Smooth muscle cell (in vitro differentiated cells): ENCODE results near the gene RNF212. TPM values are rescaled to one million over a fixed set of nuclear protein-coding genes. Genes with fewer than 3 reads are reported as not detected.

Experiments
- DNase-seq: peaks from one replicate; lab custom pipeline; 2025; ENCODE audit not compliant: unreplicated experiment; lab: John Stamatoyannopoulos, UW
- H2AFZ ChIP-seq: fragments of 200-600 bp; sonication (generic); 2 replicates; pipeline ENCODE4 v1.6.0; 2016; ENCODE audit warnings: antibody characterized with exemption, low read depth, mild to moderate bottlenecking
- H3F3A ChIP-seq: fragments of 200-600 bp; sonication (generic); 2 replicates; pipeline ENCODE4 v1.6.0; 2017; ENCODE audit warnings: antibody characterized with exemption, low read depth
- H3K27ac ChIP-seq: fragments of 200-600 bp; sonication (generic); 2 replicates; pipeline ENCODE4 v1.5.1; 2016; ENCODE audit warnings: low read depth, mild to moderate bottlenecking
- H3K27me3 ChIP-seq: fragments of 200-600 bp; sonication (generic); 2 replicates; pipeline ENCODE4 v1.6.1; 2016; ENCODE audit warnings: low read depth, mild to moderate bottlenecking
- H3K36me3 ChIP-seq: fragments of 200-600 bp; sonication (generic); 2 replicates; pipeline ENCODE4 v1.5.1; 2016; ENCODE audit warnings: low read depth
- H3K4me1 ChIP-seq: fragments of 200-600 bp; sonication (generic); 2 replicates; pipeline ENCODE4 v1.5.1; 2016; ENCODE audit warnings: low read depth
- H3K4me2 ChIP-seq: fragments of 200-600 bp; sonication (generic); 2 replicates; pipeline ENCODE4 v1.6.0; 2016; ENCODE audit warnings: mild to moderate bottlenecking
- H3K4me3 ChIP-seq: fragments of 200-600 bp; sonication (generic); 2 replicates; pipeline ENCODE4 v1.5.1; 2016; ENCODE audit warnings: mild to moderate bottlenecking
- H3K79me2 ChIP-seq: fragments of 200-600 bp; sonication (generic); 2 replicates; pipeline ENCODE4 v1.6.0; 2016; ENCODE audit warnings: low read depth, mild to moderate bottlenecking
- H3K9ac ChIP-seq: fragments of 200-600 bp; sonication (generic); 2 replicates; pipeline ENCODE4 v1.6.0; 2016; ENCODE audit warnings: low read depth
- H3K9me3 ChIP-seq: fragments of 200-600 bp; sonication (generic); replicated peaks from 2 replicates; pipeline ENCODE4 v1.5.1; 2016; ENCODE audit warnings: low read depth
- H4K20me1 ChIP-seq: fragments of 200-600 bp; sonication (generic); 2 replicates; pipeline ENCODE4 v1.6.0; 2016; ENCODE audit warnings: low read depth
- WGBS: methylation state at CpG from one replicate; pipeline ENCODE4 v1.1.7; 2016; ENCODE audit warnings: low lambda C conversion rate; 5-methylcytosine and 5-hydroxymethylcytosine counted together
- polyA plus RNA-seq: library from polyadenylated mRNA; unstranded; fragments of >200 nt; fragmentation: Nextera tagmentation; extraction: Ambion mirVana; gene quantifications from 2 replicates; pipeline ENCODE4 v1.2.1, GENCODE V29; 2016
- total RNA-seq: library from RNA; depleted of rRNA; stranded (reverse); fragments of >200 nt; gene quantifications from 2 replicates; pipeline ENCODE4 v1.2.3, GENCODE V29; 2014
- TF ChIP-seq, protein P1 (sequence below): fragments of 200-600 bp; sonication (generic); IDR thresholded peaks from 2 replicates; pipeline ENCODE4 v1.5.1; 2017; ENCODE audit warnings: borderline replicate concordance, mild to moderate bottlenecking, antibody characterized with exemption; ENCODE audit not compliant: insufficient read depth, poor library complexity, severe bottlenecking

Gene RNF212
- total and polyA plus RNA-seq, 2 experiments from 2014 or later: 1.3 to 4.6 TPM

DNA sequence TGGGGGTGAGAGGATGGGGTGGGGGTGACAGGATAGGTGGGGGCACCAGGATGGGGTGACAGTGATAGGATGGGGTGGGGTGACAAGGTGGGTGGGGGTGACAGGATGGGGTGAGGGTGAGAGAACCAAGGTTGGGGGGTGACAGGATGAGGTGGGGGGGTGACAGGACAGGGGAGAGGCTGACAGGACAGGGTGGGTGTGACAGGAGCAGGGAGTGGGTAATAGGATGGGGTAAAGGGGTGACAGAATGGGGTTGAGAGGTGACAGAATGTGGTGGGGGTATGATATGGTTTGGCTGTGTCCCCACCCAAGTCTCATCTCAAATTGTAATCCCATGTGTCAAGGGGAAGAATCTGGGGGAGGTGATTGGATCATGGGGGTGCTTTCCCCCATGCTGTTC lies 26.0 kb downstream of the RNF212 start:
- Histone ChIP-seq H4K20me1 (no peaks in the 10 kb centered on the region), H3K27ac (no peak overlapping the region), H3K4me2 (no peak overlapping the region), H3K27me3 (no peaks in the 10 kb centered on the region), H3F3A (no peaks in the 10 kb centered on the region), H3K9ac (no peak overlapping the region), H2AFZ (no peak overlapping the region), H3K4me3 (no peak overlapping the region), H3K4me1 (no peaks in the 10 kb centered on the region), H3K79me2 (no peaks in the 10 kb centered on the region), H3K36me3 (no peaks in the 10 kb centered on the region), H3K9me3 (no peaks in the 10 kb centered on the region)
- TF ChIP-seq, protein P1, sequence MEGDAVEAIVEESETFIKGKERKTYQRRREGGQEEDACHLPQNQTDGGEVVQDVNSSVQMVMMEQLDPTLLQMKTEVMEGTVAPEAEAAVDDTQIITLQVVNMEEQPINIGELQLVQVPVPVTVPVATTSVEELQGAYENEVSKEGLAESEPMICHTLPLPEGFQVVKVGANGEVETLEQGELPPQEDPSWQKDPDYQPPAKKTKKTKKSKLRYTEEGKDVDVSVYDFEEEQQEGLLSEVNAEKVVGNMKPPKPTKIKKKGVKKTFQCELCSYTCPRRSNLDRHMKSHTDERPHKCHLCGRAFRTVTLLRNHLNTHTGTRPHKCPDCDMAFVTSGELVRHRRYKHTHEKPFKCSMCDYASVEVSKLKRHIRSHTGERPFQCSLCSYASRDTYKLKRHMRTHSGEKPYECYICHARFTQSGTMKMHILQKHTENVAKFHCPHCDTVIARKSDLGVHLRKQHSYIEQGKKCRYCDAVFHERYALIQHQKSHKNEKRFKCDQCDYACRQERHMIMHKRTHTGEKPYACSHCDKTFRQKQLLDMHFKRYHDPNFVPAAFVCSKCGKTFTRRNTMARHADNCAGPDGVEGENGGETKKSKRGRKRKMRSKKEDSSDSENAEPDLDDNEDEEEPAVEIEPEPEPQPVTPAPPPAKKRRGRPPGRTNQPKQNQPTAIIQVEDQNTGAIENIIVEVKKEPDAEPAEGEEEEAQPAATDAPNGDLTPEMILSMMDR: no peak
- no peak for DNase-seq

- H3K4me3 ChIP-seq: no peak overlapping the region
- H3F3A ChIP-seq: no peaks in the 10 kb centered on the region
- WGBS: 83% methylated on average over 8 of the region's 8 CpGs
- no peak overlapping the region for H3K27ac ChIP-seq
- H3K4me1 ChIP-seq: no peaks in the 10 kb centered on the region
- DNase-seq: no peak
- TF ChIP-seq, protein P1: no peak
- H3K36me3 ChIP-seq: no peaks in the 10 kb centered on the region
- H3K79me2 ChIP-seq: no peaks in the 10 kb centered on the region
- no peak overlapping the region for H3K4me2 ChIP-seq
- no peaks in the 10 kb centered on the region for H4K20me1 ChIP-seq
- H3K9ac ChIP-seq: no peak overlapping the region
- H3K9me3 ChIP-seq: no peaks in the 10 kb centered on the region
- H3K27me3 ChIP-seq: no peaks in the 10 kb centered on the region
- H2AFZ ChIP-seq: no peak overlapping the region
Measured at GRCh38 chr4:1086011-1086410, 27.4 kb downstream of the RNF212 start.

DNA sequence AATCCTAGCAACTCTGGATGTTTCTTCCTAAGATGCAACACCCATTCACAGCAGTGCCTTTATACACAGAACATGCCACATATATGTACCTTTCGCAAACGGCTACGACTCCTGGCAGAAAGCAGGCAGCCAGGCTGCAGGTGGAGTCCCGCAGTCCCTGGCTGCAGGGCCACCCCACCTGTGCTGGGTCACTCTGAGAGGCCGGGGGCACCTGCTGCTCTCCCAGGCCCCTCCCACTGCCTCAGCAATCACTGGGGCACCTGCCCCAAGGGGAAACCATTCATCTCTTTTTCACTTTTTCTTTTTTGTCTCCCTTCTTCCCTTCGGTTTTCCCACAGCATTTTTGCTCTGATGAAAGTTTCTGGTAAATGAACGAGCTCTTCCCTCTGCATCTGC lies 28.0 kb downstream of the RNF212 start:
- no peak overlapping the region for H3K9ac ChIP-seq
- H3K4me1 ChIP-seq: no peaks in the 10 kb centered on the region
- DNase-seq: no peak
- WGBS: 91% methylated on average over 7 of the region's 7 CpGs
- no peaks in the 10 kb centered on the region for H3K36me3 ChIP-seq
- no peak overlapping the region for H3K4me2 ChIP-seq
- H3K4me3 ChIP-seq: no peak overlapping the region
- H3K27ac ChIP-seq: no peak overlapping the region
- no peaks in the 10 kb centered on the region for H3K79me2 ChIP-seq
- no peaks in the 10 kb centered on the region for H3K9me3 ChIP-seq
- no peak overlapping the region for H2AFZ ChIP-seq
- H4K20me1 ChIP-seq: no peaks in the 10 kb centered on the region
- H3F3A ChIP-seq: no peaks in the 10 kb centered on the region
- TF ChIP-seq, protein P1: no peak
- H3K27me3 ChIP-seq: no peaks in the 10 kb centered on the region

DNA sequence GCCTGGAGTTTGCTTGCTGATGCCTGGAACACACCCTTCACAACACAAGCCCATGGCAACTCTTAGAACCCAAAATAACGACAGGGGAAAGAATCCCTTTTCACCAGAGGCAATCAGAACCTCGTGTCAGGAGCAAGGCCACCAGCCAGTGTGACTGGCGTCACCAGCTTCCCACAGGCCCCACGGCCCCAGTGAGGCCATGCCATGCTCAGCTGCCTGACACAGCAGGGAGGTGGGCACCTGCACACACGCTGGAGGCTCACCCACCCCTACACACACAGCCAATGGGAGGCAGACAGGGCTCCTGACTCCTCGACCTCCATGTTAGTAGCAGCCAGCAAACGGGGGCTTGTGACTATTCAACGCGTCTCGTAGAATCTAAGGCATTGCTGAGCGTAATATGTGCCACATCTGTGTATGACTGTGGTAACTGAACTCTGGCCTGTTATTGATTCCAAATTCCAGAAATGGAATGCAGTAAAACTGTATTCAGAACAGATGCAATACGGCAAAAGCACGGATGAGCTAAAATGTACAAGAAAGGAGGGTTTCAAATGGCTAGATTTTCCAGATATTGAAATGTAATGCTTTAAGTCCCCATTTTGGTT lies 28.5 kb downstream of the RNF212 start:
- Histone ChIP-seq H3K4me3 (no peak overlapping the region), H2AFZ (no peak overlapping the region), H3K79me2 (no peaks in the 10 kb centered on the region), H4K20me1 (no peaks in the 10 kb centered on the region), H3K4me2 (no peak overlapping the region), H3K4me1 (no peaks in the 10 kb centered on the region), H3K27ac (no peak overlapping the region), H3K9me3 (no peaks in the 10 kb centered on the region), H3F3A (no peaks in the 10 kb centered on the region), H3K27me3 (no peaks in the 10 kb centered on the region), H3K36me3 (no peaks in the 10 kb centered on the region), H3K9ac (no peak overlapping the region)
- no peak for DNase-seq
- 85% methylated on average over 13 of the region's 13 CpGs for WGBS
- TF ChIP-seq, protein P1: no peak
